Measurements from ENCODE around the gene CELSR2. TPM values are rescaled to one million over a fixed set of nuclear protein-coding genes. Genes with fewer than 3 reads are reported as not detected.

The CELSR2 gene
- total RNA-seq, 1 experiment from 2014 or later, result 17.1 TPM

GRCh38 chr1:109242387-109242786 is 7.0 kb upstream of the CELSR2 start:
- Histone ChIP-seq H3K4me1 (ENCODE audit: control insufficient read depth in 1 of 2, insufficient read depth in 2 of 2, low read length in 2 of 2) (peaks cover 6 to 18% of the 10 kb centered on the region in 2 experiments; a peak in 2 of 4 replicates), H3K79me2 (ENCODE audit: insufficient read depth, low read length) (no peaks in the 10 kb centered on the region), H3K9ac (ENCODE audit: low read length) (no peak overlapping the region), H3K36me3 (ENCODE audit: control insufficient read depth in 1 of 2, insufficient read depth in 2 of 2, low read length in 2 of 2) (peaks cover 7 to 9% of the 10 kb centered on the region in 2 experiments; a peak in 2 of 4 replicates), H3K9me3 (ENCODE audit: control insufficient read depth in 1 of 2, insufficient read depth in 1 of 2, low read depth in 1 of 2, low read length in 2 of 2) (no peaks in the 10 kb centered on the region), H3K27ac (ENCODE audit: low read depth, low read length) (no peak overlapping the region), H3K4me3 (replicated peaks in 1 of 2; ENCODE audit: low read depth in 1 of 2, low read length in 2 of 2) (no peak overlapping the region), H2AFZ (ENCODE audit: low read depth, low read length, poor library complexity, severe bottlenecking) (no peak overlapping the region), H4K20me1 (ENCODE audit: insufficient read depth) (no peaks in the 10 kb centered on the region), H3K9me2 (ENCODE audit: insufficient read depth) (no peaks in the 10 kb centered on the region), H3K27me3 (ENCODE audit: insufficient read depth, low read length) (no peaks in the 10 kb centered on the region), H3K4me2 (ENCODE audit: low read length) (no peak overlapping the region)
- RAD21 ChIA-PET (ENCODE audit: low non-redundant PET in 1 of 2, low total read pairs in 2 of 2, uncharacterized antibody in 2 of 2, unreplicated experiment in 2 of 2), result no interaction called here
- DNase-seq (ENCODE audit: low read depth, low spot score) (no peak), ATAC-seq (no peak)
- no TSS peak for BruUV-seq (replicated peaks)
- no peak for TF ChIP-seq FOSL1 (IDR thresholded peaks at IDR 0.05; ENCODE audit: low read depth)
- no peak for TF ChIP-seq SRF (IDR thresholded peaks at IDR 0.05; ENCODE audit: low read depth)
- TF ChIP-seq JUND (IDR thresholded peaks at IDR 0.05), result no peak
- no peak for TF ChIP-seq RAD21 (IDR thresholded peaks at IDR 0.05; ENCODE audit: low read depth)
- TF ChIP-seq TCF7L2 (IDR thresholded peaks at IDR 0.05; ENCODE audit: borderline replicate concordance, extremely low read depth, insufficient read depth, insufficient read length), result no peak
- TF ChIP-seq ZFX (IDR thresholded peaks at IDR 0.05), result no peak
- TF ChIP-seq ZNF274 (IDR thresholded peaks at IDR 0.05; ENCODE audit: low read depth, low read length), result no peak
- TF ChIP-seq ATF3 (IDR thresholded peaks at IDR 0.05), result no peak
- TF ChIP-seq SP1 (IDR thresholded peaks at IDR 0.05; ENCODE audit: low read depth), result no peak
- TF ChIP-seq, protein P1, sequence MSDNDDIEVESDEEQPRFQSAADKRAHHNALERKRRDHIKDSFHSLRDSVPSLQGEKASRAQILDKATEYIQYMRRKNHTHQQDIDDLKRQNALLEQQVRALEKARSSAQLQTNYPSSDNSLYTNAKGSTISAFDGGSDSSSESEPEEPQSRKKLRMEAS (IDR thresholded peaks at IDR 0.05), result no peak
- TF ChIP-seq SIN3A (IDR thresholded peaks at IDR 0.05; ENCODE audit: low read depth), result no peak
- TF ChIP-seq, protein P2, sequence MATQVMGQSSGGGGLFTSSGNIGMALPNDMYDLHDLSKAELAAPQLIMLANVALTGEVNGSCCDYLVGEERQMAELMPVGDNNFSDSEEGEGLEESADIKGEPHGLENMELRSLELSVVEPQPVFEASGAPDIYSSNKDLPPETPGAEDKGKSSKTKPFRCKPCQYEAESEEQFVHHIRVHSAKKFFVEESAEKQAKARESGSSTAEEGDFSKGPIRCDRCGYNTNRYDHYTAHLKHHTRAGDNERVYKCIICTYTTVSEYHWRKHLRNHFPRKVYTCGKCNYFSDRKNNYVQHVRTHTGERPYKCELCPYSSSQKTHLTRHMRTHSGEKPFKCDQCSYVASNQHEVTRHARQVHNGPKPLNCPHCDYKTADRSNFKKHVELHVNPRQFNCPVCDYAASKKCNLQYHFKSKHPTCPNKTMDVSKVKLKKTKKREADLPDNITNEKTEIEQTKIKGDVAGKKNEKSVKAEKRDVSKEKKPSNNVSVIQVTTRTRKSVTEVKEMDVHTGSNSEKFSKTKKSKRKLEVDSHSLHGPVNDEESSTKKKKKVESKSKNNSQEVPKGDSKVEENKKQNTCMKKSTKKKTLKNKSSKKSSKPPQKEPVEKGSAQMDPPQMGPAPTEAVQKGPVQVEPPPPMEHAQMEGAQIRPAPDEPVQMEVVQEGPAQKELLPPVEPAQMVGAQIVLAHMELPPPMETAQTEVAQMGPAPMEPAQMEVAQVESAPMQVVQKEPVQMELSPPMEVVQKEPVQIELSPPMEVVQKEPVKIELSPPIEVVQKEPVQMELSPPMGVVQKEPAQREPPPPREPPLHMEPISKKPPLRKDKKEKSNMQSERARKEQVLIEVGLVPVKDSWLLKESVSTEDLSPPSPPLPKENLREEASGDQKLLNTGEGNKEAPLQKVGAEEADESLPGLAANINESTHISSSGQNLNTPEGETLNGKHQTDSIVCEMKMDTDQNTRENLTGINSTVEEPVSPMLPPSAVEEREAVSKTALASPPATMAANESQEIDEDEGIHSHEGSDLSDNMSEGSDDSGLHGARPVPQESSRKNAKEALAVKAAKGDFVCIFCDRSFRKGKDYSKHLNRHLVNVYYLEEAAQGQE (IDR thresholded peaks at IDR 0.05; ENCODE audit: low read depth), result no peak
- TF ChIP-seq, protein P3, sequence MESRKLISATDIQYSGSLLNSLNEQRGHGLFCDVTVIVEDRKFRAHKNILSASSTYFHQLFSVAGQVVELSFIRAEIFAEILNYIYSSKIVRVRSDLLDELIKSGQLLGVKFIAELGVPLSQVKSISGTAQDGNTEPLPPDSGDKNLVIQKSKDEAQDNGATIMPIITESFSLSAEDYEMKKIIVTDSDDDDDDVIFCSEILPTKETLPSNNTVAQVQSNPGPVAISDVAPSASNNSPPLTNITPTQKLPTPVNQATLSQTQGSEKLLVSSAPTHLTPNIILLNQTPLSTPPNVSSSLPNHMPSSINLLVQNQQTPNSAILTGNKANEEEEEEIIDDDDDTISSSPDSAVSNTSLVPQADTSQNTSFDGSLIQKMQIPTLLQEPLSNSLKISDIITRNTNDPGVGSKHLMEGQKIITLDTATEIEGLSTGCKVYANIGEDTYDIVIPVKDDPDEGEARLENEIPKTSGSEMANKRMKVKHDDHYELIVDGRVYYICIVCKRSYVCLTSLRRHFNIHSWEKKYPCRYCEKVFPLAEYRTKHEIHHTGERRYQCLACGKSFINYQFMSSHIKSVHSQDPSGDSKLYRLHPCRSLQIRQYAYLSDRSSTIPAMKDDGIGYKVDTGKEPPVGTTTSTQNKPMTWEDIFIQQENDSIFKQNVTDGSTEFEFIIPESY (IDR thresholded peaks at IDR 0.05; ENCODE audit: extremely low read depth, insufficient replicate concordance, low read length), result no peak
- TF ChIP-seq POLR2AphosphoS5 (IDR thresholded peaks at IDR 0.05; ENCODE audit: low read depth, low read length), result no peak; the same call in 1 of the 2 replicates
- TF ChIP-seq YY1 (IDR thresholded peaks at IDR 0.05; ENCODE audit: extremely low read depth, insufficient replicate concordance, low read depth, low read length), result no peak
- no peak for TF ChIP-seq ELF1 (IDR thresholded peaks at IDR 0.05; ENCODE audit: borderline replicate concordance, low read depth)
- no peak for TF ChIP-seq CEBPB (IDR thresholded peaks at IDR 0.05; ENCODE audit: low read depth)
- POLR2A ChIA-PET, result no interaction called here
- CTCF ChIA-PET, result interaction anchor here (1.2 kb wide), 1 partner anchor 21 kb away, joined by 3 read pairs; no protein-coding TSS in a partner anchor
- intact Hi-C loops (cut with micrococcal nuclease), result no loop called here
